MM.1S (cell line): ENCODE measurements around the gene SLC15A3.

Experiments used
- DNase-seq: peaks from one replicate; pipeline ENCODE4 v3.0.0-alpha.2; 2015
- H2AFZ ChIP-seq: fragments of 300-600 bp; sonication (generic); 2 replicates; pipeline ENCODE4 v1.6.0; 2016; ENCODE audit warnings: antibody characterized with exemption, low read length
- H3F3A ChIP-seq: fragments of 300-600 bp; sonication (generic); 2 replicates; pipeline ENCODE4 v1.6.1; 2016; ENCODE audit warnings: mild to moderate bottlenecking, antibody characterized with exemption, low read length, moderate library complexity, mixed read lengths; ENCODE audit not compliant: insufficient read depth
- H3K27ac ChIP-seq: fragments of 300-600 bp; sonication (generic); 2 replicates; pipeline ENCODE4 v1.5.1; 2016; ENCODE audit warnings: mild to moderate bottlenecking, low read length
- H3K27me3 ChIP-seq: fragments of 300-600 bp; sonication (generic); replicated peaks from 2 replicates; pipeline ENCODE4 v1.6.0; 2016; ENCODE audit warnings: low read length; ENCODE audit not compliant: insufficient read depth
- H3K36me3 ChIP-seq: fragments of 300-600 bp; sonication (generic); replicated peaks from 2 replicates; pipeline ENCODE4 v1.6.1; 2016; ENCODE audit warnings: mild to moderate bottlenecking, low read length, mixed read lengths; ENCODE audit not compliant: insufficient read depth
- H3K4me1 ChIP-seq: fragments of 300-600 bp; sonication (generic); 2 replicates; pipeline ENCODE4 v1.6.1; 2016; ENCODE audit warnings: low read length, mixed read lengths
- H3K4me2 ChIP-seq: fragments of 300-600 bp; sonication (generic); 2 replicates; pipeline ENCODE4 v1.6.0; 2016; ENCODE audit warnings: low read depth, low read length
- H3K4me3 ChIP-seq: fragments of 300-600 bp; sonication (generic); 2 replicates; pipeline ENCODE4 v1.5.1; 2016; ENCODE audit warnings: low read length, mixed read lengths
- H3K79me2 ChIP-seq: fragments of 300-600 bp; sonication (generic); 2 replicates; pipeline ENCODE4 v1.6.1; 2016; ENCODE audit warnings: mixed run types, low read length, mixed read lengths
- H3K9ac ChIP-seq: fragments of 300-600 bp; sonication (generic); 2 replicates; pipeline ENCODE4 v1.6.1; 2016; ENCODE audit warnings: low read length, mixed read lengths
- H3K9me2 ChIP-seq: fragments of 300-600 bp; sonication (generic); replicated peaks from 2 replicates; pipeline ENCODE4 v1.6.1; 2016; ENCODE audit warnings: mild to moderate bottlenecking, low read length, mixed read lengths; ENCODE audit not compliant: insufficient read depth
- H3K9me3 ChIP-seq: fragments of 300-600 bp; sonication (generic); replicated peaks from 2 replicates; pipeline ENCODE4 v1.6.1; 2016; ENCODE audit warnings: mild to moderate bottlenecking, low read length, mixed read lengths; ENCODE audit not compliant: insufficient read depth
- H4K20me1 ChIP-seq: fragments of 300-600 bp; sonication (generic); 2 replicates; pipeline ENCODE4 v1.6.1; 2016; ENCODE audit warnings: mild to moderate bottlenecking, low read length, moderate library complexity, mixed read lengths; ENCODE audit not compliant: insufficient read depth
- CTCF ChIP-seq: fragments of 300-600 bp; sonication (generic); IDR thresholded peaks from 2 replicates; pipeline ENCODE4 v1.5.1; 2016; ENCODE audit warnings: antibody characterized with exemption, low read length, mixed read lengths
- EZH2 ChIP-seq: fragments of 300-600 bp; sonication (generic); optimal IDR thresholded peaks from 2 replicates; pipeline ENCODE3; 2017; ENCODE audit warnings: low read depth, mild to moderate bottlenecking, antibody characterized with exemption, low read length, mixed read lengths
- EZH2phosphoT487 ChIP-seq: fragments of 300-600 bp; sonication (generic); IDR thresholded peaks from 2 replicates; pipeline ENCODE4 v1.6.1; 2018; ENCODE audit warnings: antibody characterized with exemption, low read length

SLC15A3 gene

GRCh38 chr11:60906132-60906972 is 45.6 kb downstream of the SLC15A3 start, which contains the start of gene PRPF19:
PRPF19 (minus strand) TSS chr11:60906585; CDS start chr11:60906382, 203 bp downstream.
- Histone ChIP-seq H3K36me3 (peaks cover 9% of the 10 kb centered on the region; the same call in 1 of the 2 replicates), H3K9me2 (no peaks in the 10 kb centered on the region), H2AFZ (peak within 1 kb of the TSS; percentile 61), H3K27me3 (no peaks in the 10 kb centered on the region), H4K20me1 (0 out of 2 replicates have a peak, but pooled peaks cover 13% of the 10 kb centered on the region), H3K9me3 (no peaks in the 10 kb centered on the region), H3K27ac (peak within 1 kb of the TSS; percentile 95), H3K9ac (peak within 1 kb of the TSS; percentile 96), H3K79me2 (peaks cover 49% of the 10 kb centered on the region), H3K4me3 (peak within 1 kb of the TSS; percentile 90), H3F3A (peaks cover 41% of the 10 kb centered on the region), H3K4me2 (peak within 1 kb of the TSS; percentile 91), H3K4me1 (peaks cover 46% of the 10 kb centered on the region)
- DNase-seq, result peak; percentile 99
- TF ChIP-seq EZH2, result no peak
- no peak for TF ChIP-seq EZH2phosphoT487

GRCh38 chr11:60905551-60906113 is 46.3 kb downstream of the SLC15A3 start:
- peak overlapping the region; percentile 91 for H3K4me2 ChIP-seq
- no peaks in the 10 kb centered on the region for H3K27me3 ChIP-seq
- H3K27ac ChIP-seq, result peak overlapping the region; percentile 95
- H4K20me1 ChIP-seq, result 0 out of 2 replicates have a peak, but pooled peaks cover 13% of the 10 kb centered on the region
- H3K9ac ChIP-seq, result peak overlapping the region; percentile 96
- peaks cover 37% of the 10 kb centered on the region for H3F3A ChIP-seq
- H3K9me2 ChIP-seq, result no peaks in the 10 kb centered on the region
- peak; percentile 16 for DNase-seq
- peak overlapping the region; percentile 61; the same call in 1 of the 2 replicates for H2AFZ ChIP-seq
- H3K79me2 ChIP-seq, result peaks cover 51% of the 10 kb centered on the region
- peaks cover 9% of the 10 kb centered on the region; the same call in 1 of the 2 replicates for H3K36me3 ChIP-seq
- no peak for TF ChIP-seq EZH2phosphoT487
- no peak for TF ChIP-seq CTCF
- TF ChIP-seq EZH2, result no peak
- H3K4me1 ChIP-seq, result peaks cover 38% of the 10 kb centered on the region
- H3K9me3 ChIP-seq, result no peaks in the 10 kb centered on the region
- peak overlapping the region; percentile 90 for H3K4me3 ChIP-seq

GRCh38 chr11:60905047-60905446 is 46.9 kb downstream of the SLC15A3 start:
- Histone ChIP-seq H3K27me3 (no peaks in the 10 kb centered on the region), H3K9ac (peak overlapping the region; percentile 96), H3K4me1 (peaks cover 34% of the 10 kb centered on the region), H3K79me2 (peaks cover 51% of the 10 kb centered on the region), H4K20me1 (0 out of 2 replicates have a peak, but pooled peaks cover 13% of the 10 kb centered on the region), H3K4me2 (peak overlapping the region; percentile 91), H3K27ac (peak overlapping the region; percentile 95; the same call in 1 of the 2 replicates), H3K36me3 (peaks cover 9% of the 10 kb centered on the region; the same call in 1 of the 2 replicates), H3K9me2 (no peaks in the 10 kb centered on the region), H3K9me3 (no peaks in the 10 kb centered on the region), H2AFZ (no peak overlapping the region), H3K4me3 (peak overlapping the region; percentile 90), H3F3A (peaks cover 36% of the 10 kb centered on the region)
- TF ChIP-seq EZH2phosphoT487 (no peak), CTCF (no peak), EZH2 (no peak)
- DNase-seq, result no peak
